Muscle layer of duodenum (tissue), 2 donors: ENCODE data around the gene OR8B2.
"Not testable (repeated sequence)": the region's sequence is repeated elsewhere in the genome, so short reads cannot be mapped to it uniquely, and the experiment has no call there.

Experiments used
- H3K27ac ChIP-seq: one replicate; pipeline ENCODE4 v1.7.0; 2013; ENCODE audit warnings: mild to moderate bottlenecking, low read length
- H3K27me3 ChIP-seq: one replicate; pipeline ENCODE4 v1.7.0; 2013; ENCODE audit warnings: low read depth, mild to moderate bottlenecking, control low read depth, low read length
- H3K36me3 ChIP-seq, 2 donors: one replicate each; pipeline ENCODE4 v1.7.0; 2013; ENCODE audit warnings: low read length in 2 of 2, control low read depth in 1 of 2, mild to moderate bottlenecking in 1 of 2; ENCODE audit not compliant: insufficient read depth in 2 of 2, control insufficient read depth in 1 of 2
- H3K4me1 ChIP-seq, 2 donors: one replicate each; pipeline ENCODE4 v1.7.0; 2013; ENCODE audit warnings: low read length in 2 of 2, mild to moderate bottlenecking in 2 of 2, control low read depth in 1 of 2, moderate library complexity in 1 of 2; ENCODE audit not compliant: insufficient read depth in 2 of 2, control insufficient read depth in 1 of 2
- H3K4me3 ChIP-seq, 2 donors: one replicate each; pipeline ENCODE4 v1.7.0; 2013; ENCODE audit warnings: low read length in 2 of 2, low read depth in 1 of 2, mild to moderate bottlenecking in 1 of 2
- H3K9me3 ChIP-seq, 2 donors: one replicate each; pipeline ENCODE4 v1.7.0; 2013; ENCODE audit warnings: low read length in 2 of 2, control low read depth in 1 of 2, mild to moderate bottlenecking in 1 of 2; ENCODE audit not compliant: control insufficient read depth in 1 of 2
- donor health status: healthy.

Gene OR8B2

GRCh38 chr11:124394408-124394807 lies 10.1 kb upstream of the OR8B2 start:
- H3K4me1 ChIP-seq: no peaks in the 10 kb centered on the region
- no peaks in the 10 kb centered on the region for H3K9me3 ChIP-seq
- no peak overlapping the region for H3K4me3 ChIP-seq
- no peaks in the 10 kb centered on the region for H3K36me3 ChIP-seq
- no peaks in the 10 kb centered on the region for H3K27me3 ChIP-seq
- no peak overlapping the region for H3K27ac ChIP-seq

- not testable (repeated sequence) for H3K4me1 ChIP-seq, H3K27me3 ChIP-seq, H3K27ac ChIP-seq, H3K9me3 ChIP-seq, H3K4me3 ChIP-seq, H3K36me3 ChIP-seq
Observed at GRCh38 chr11:124382857-124383256, 1.4 kb downstream of the OR8B2 start.

GRCh38 chr11:124380585-124380984 lies 3.7 kb downstream of the OR8B2 start:
- Histone ChIP-seq H3K4me3 (no peak overlapping the region), H3K4me1 (no peaks in the 10 kb centered on the region), H3K36me3 (no peaks in the 10 kb centered on the region), H3K9me3 (no peaks in the 10 kb centered on the region), H3K27ac (no peak overlapping the region), H3K27me3 (no peaks in the 10 kb centered on the region)

GRCh38 chr11:124376280-124376679 lies 8.0 kb downstream of the OR8B2 start:
- no peaks in the 10 kb centered on the region for H3K4me1 ChIP-seq
- H3K27ac ChIP-seq: no peak overlapping the region

GRCh38 chr11:124359566-124359965 lies 24.7 kb downstream of the OR8B2 start:
- Histone ChIP-seq H3K27me3 (no peaks in the 10 kb centered on the region), H3K4me3 (no peak overlapping the region), H3K4me1 (no peaks in the 10 kb centered on the region), H3K27ac (no peak overlapping the region), H3K9me3 (no peaks in the 10 kb centered on the region), H3K36me3 (no peaks in the 10 kb centered on the region)

More at GRCh38 chr11:124376280-124376679, 8.0 kb downstream of the OR8B2 start:
- Histone ChIP-seq H3K27me3 (no peaks in the 10 kb centered on the region), H3K4me3 (no peak overlapping the region), H3K9me3 (no peaks in the 10 kb centered on the region), H3K36me3 (no peaks in the 10 kb centered on the region)

- H3K27me3 ChIP-seq: no peaks in the 10 kb centered on the region
- H3K36me3 ChIP-seq: no peaks in the 10 kb centered on the region
- H3K4me3 ChIP-seq: no peak overlapping the region
- no peaks in the 10 kb centered on the region for H3K4me1 ChIP-seq
- H3K9me3 ChIP-seq: peaks cover 0 to 11% of the 10 kb centered on the region in 2 donors
- no peak overlapping the region for H3K27ac ChIP-seq
Observed at GRCh38 chr11:124346311-124346955, 37.9 kb downstream of the OR8B2 start.

- Histone ChIP-seq H3K4me1 (no peaks in the 10 kb centered on the region), H3K36me3 (no peaks in the 10 kb centered on the region), H3K27ac (no peak overlapping the region), H3K9me3 (peaks cover 0 to 2% of the 10 kb centered on the region in 2 donors), H3K4me3 (no peak overlapping the region), H3K27me3 (no peaks in the 10 kb centered on the region)
Observed at GRCh38 chr11:124344346-124344745, 40.0 kb downstream of the OR8B2 start.

GRCh38 chr11:124340142-124340447 lies 44.2 kb downstream of the OR8B2 start:
- Histone ChIP-seq H3K4me1 (no peaks in the 10 kb centered on the region), H3K27ac (no peak overlapping the region), H3K4me3 (no peak overlapping the region), H3K9me3 (no peaks in the 10 kb centered on the region), H3K27me3 (no peaks in the 10 kb centered on the region), H3K36me3 (no peaks in the 10 kb centered on the region)

- Histone ChIP-seq H3K27me3 (no peaks in the 10 kb centered on the region), H3K4me1 (no peaks in the 10 kb centered on the region), H3K36me3 (no peaks in the 10 kb centered on the region), H3K9me3 (no peaks in the 10 kb centered on the region), H3K27ac (no peak overlapping the region), H3K4me3 (no peak overlapping the region)
Observed at GRCh38 chr11:124339396-124340141, 44.7 kb downstream of the OR8B2 start.
